HCT116 (cell line): ENCODE data around the gene ABHD11. TPM values are rescaled to one million over a fixed set of nuclear protein-coding genes. Genes with fewer than 3 reads are reported as not detected.

Source experiments
- ATAC-seq: fragments of 200-7000 bp; cut with Tn5 transposase; 2 replicates; pipeline ENCODE4 v1.9.1; 2020; ENCODE audit warnings: mild to moderate bottlenecking, moderate library complexity
- BruUV-seq: library from RNA; stranded (reverse); fragments of 400-500 nt; replicated peaks from 2 replicates; lab custom pipeline; 2021; lab: Mats Ljungman, UMichigan
- CTCF ChIA-PET: fragments of 300-600 bp; sonication (Branson Sonifier 250); formaldehyde crosslinking; loops from one replicate; lab custom pipeline; 2021; ENCODE audit warnings: antibody characterized with exemption; lab: Charles Lee
- POLR2A ChIA-PET: fragments of 300-600, 350-600 bp; sonication (Branson Sonifier 250); formaldehyde crosslinking; loops from one replicate; lab custom pipeline; 2021; ENCODE audit warnings: antibody characterized with exemption; lab: Charles Lee
- RAD21 ChIA-PET, 2 experiments: fragments of 300-600 bp; sonication (Branson Sonifier 250); formaldehyde crosslinking; loops; one replicate each; lab custom pipeline; 2023; ENCODE audit warnings: low total read pairs in 2 of 2; ENCODE audit not compliant: uncharacterized antibody in 2 of 2, unreplicated experiment in 2 of 2, low non-redundant PET in 1 of 2; lab: Charles Lee
- DNase-seq: peaks from one replicate; pipeline ENCODE4 v3.0.0-alpha.2; 2010; ENCODE audit warnings: low read depth, low spot score
- H2AFZ ChIP-seq: fragments of 200-600 bp; shearing (Covaris generic), sonication (generic); 2 replicates; pipeline ENCODE4 v1.6.1; 2017; ENCODE audit warnings: low read depth, mixed run types, mixed read lengths, antibody characterized with exemption, low read length; ENCODE audit not compliant: poor library complexity, severe bottlenecking
- H3K27ac ChIP-seq: 2 replicates; pipeline ENCODE4 v1.5.1; 2012; ENCODE audit warnings: low read depth, low read length
- H3K27me3 ChIP-seq: fragments of 200-600 bp; sonication (generic); 2 replicates; pipeline ENCODE4 v1.6.1; 2016; ENCODE audit warnings: mixed run types, low read length, mixed read lengths; ENCODE audit not compliant: insufficient read depth
- H3K36me3 ChIP-seq, 2 experiments: fragments of 200-500 bp in 1 of 2; fragments of 200-600 bp in 1 of 2; sonication (Bioruptor generic) in 1 of 2; sonication (generic) in 1 of 2; 2 replicates each; pipeline versions ENCODE4 v1.5.1 to v1.6.1; 2014 to 2016; ENCODE audit warnings: low read length in 2 of 2, inconsistent platforms in 1 of 2, mixed read lengths in 1 of 2, mixed run types in 1 of 2; ENCODE audit not compliant: insufficient read depth in 2 of 2, control insufficient read depth in 1 of 2
- H3K4me1 ChIP-seq, 2 experiments: fragments of 200-600 bp in 1 of 2; sonication (generic) in 1 of 2; 2 replicates each; pipeline versions ENCODE4 v1.5.1 to v1.6.1; 2012 to 2017; ENCODE audit warnings: low read length in 2 of 2, inconsistent platforms in 1 of 2, mild to moderate bottlenecking in 1 of 2, mixed read lengths in 1 of 2, mixed run types in 1 of 2, moderate library complexity in 1 of 2; ENCODE audit not compliant: insufficient read depth in 2 of 2, control insufficient read depth in 1 of 2
- H3K4me2 ChIP-seq: fragments of 200-600 bp; sonication (generic); 2 replicates; pipeline ENCODE4 v1.6.1; 2017; ENCODE audit warnings: mixed run types, low read length, mixed read lengths
- H3K4me3 ChIP-seq, 2 experiments: fragments of 200-600 bp in 1 of 2; sonication (generic) in 1 of 2; replicated peaks in 1 of 2; 2 replicates each; pipeline ENCODE4 v1.5.1; 2011 to 2016; ENCODE audit warnings: low read length in 2 of 2, control low read depth in 1 of 2, low read depth in 1 of 2, mild to moderate bottlenecking in 1 of 2, mixed read lengths in 1 of 2, mixed run types in 1 of 2
- H3K79me2 ChIP-seq: fragments of 200-600 bp; sonication (generic); 2 replicates; pipeline ENCODE4 v1.6.1; 2017; ENCODE audit warnings: mild to moderate bottlenecking, mixed run types, low read length, moderate library complexity, mixed read lengths; ENCODE audit not compliant: insufficient read depth
- H3K9ac ChIP-seq: fragments of 200-600 bp; sonication (generic); 2 replicates; pipeline ENCODE4 v1.6.1; 2016; ENCODE audit warnings: low read length, mixed read lengths
- H3K9me2 ChIP-seq: fragments of 200-600 bp; sonication (generic), shearing (Covaris generic); 2 replicates; pipeline ENCODE4 v1.6.1; 2017; ENCODE audit warnings: mixed run types, mild to moderate bottlenecking, moderate library complexity; ENCODE audit not compliant: insufficient read depth
- H3K9me3 ChIP-seq, 2 experiments: fragments of 200-500 bp in 1 of 2; fragments of 200-600 bp in 1 of 2; sonication (Bioruptor generic) in 1 of 2; sonication (generic) in 1 of 2; 2 replicates each; pipeline ENCODE4 v1.6.1; 2014 to 2017; ENCODE audit warnings: low read length in 2 of 2, mixed read lengths in 2 of 2, inconsistent platforms in 1 of 2, low read depth in 1 of 2, mild to moderate bottlenecking in 1 of 2, mixed run types in 1 of 2, moderate library complexity in 1 of 2; ENCODE audit not compliant: control insufficient read depth in 1 of 2, insufficient read depth in 1 of 2
- H4K20me1 ChIP-seq: fragments of 200-600 bp; sonication (generic), shearing (Covaris generic); 2 replicates; pipeline ENCODE4 v1.6.1; 2017; ENCODE audit warnings: mixed run types, mild to moderate bottlenecking, moderate library complexity; ENCODE audit not compliant: insufficient read depth
- EZH2phosphoT487 ChIP-seq: fragments of 200-600 bp; IDR thresholded peaks from 2 replicates; pipeline ENCODE4 v1.6.1; 2018; ENCODE audit warnings: antibody characterized with exemption, borderline replicate concordance
- POLR2AphosphoS5 ChIP-seq: IDR thresholded peaks from 2 replicates; pipeline ENCODE4 v1.6.1; 2011; ENCODE audit warnings: mild to moderate bottlenecking, low read depth, low read length, moderate library complexity
- TCF7L2 ChIP-seq: IDR thresholded peaks from 2 replicates; pipeline ENCODE4 v1.7.0; 2011; ENCODE audit warnings: borderline replicate concordance, inconsistent platforms; ENCODE audit not compliant: insufficient read depth, insufficient read length; ENCODE audit errors: extremely low read depth
- YY1 ChIP-seq: IDR thresholded peaks from 2 replicates; pipeline ENCODE4 v1.6.1; 2011; ENCODE audit warnings: low read length, low read depth, moderate library complexity, mild to moderate bottlenecking; ENCODE audit not compliant: insufficient replicate concordance; ENCODE audit errors: extremely low read depth
- ZFX ChIP-seq: fragments of 450-650 bp; IDR thresholded peaks from 2 replicates; pipeline ENCODE4 v1.6.1; 2017
- intact Hi-C: fragments of 100-400 bp; cut with micrococcal nuclease; formaldehyde crosslinking; loops from 2 replicates; pipeline ENCODE4 v1.10.0; 2022
- total RNA-seq: library from RNA; stranded (reverse); gene quantifications from one replicate; pipeline ENCODE4 v1.2.1, GENCODE V29; 2021; ENCODE audit not compliant: unreplicated experiment
- TF ChIP-seq, protein P1 (sequence below), 3 experiments: fragments of 200-600 bp in 1 of 3; sonication (generic) in 1 of 3; IDR thresholded peaks in 2 of 3; conservative IDR thresholded peaks in 1 of 3; 2 replicates each; pipeline ENCODE4 v1.5.1; 2012 to 2017; ENCODE audit warnings: low read depth in 2 of 3, low read length in 2 of 3, antibody characterized with exemption in 1 of 3, borderline replicate concordance in 1 of 3, control low read depth in 1 of 3, mild to moderate bottlenecking in 1 of 3, mixed read lengths in 1 of 3, mixed run types in 1 of 3, moderate library complexity in 1 of 3; ENCODE audit not compliant: insufficient read depth in 1 of 3

ABHD11 gene
- total RNA-seq, 1 experiment from 2014 or later, result 69.8 TPM

GRCh38 chr7:73742753-73743641 lies 4.4 kb upstream of the ABHD11 start:
- H3K4me3 ChIP-seq, result peak overlapping the region; percentile 31 to 51

More at GRCh38 chr7:73742753-73743641, 4.4 kb upstream of the ABHD11 start:
- H3K9ac ChIP-seq, result peak overlapping the region; percentile 79
- H3K9me3 ChIP-seq, result no peaks in the 10 kb centered on the region
- H3K27ac ChIP-seq, result peak overlapping the region; percentile 94
- POLR2A ChIA-PET, result interaction anchor here (0.6 to 5.8 kb wide), 4 partner anchors 27 to 111 kb away, joined by 3 to 43 read pairs (median 3); partner anchors contain the start of genes CLDN3 and CLDN4
- ATAC-seq (peak; percentile 53), DNase-seq (peak; percentile 96)
- TF ChIP-seq TCF7L2 (peak; percentile 33), EZH2phosphoT487 (no peak), POLR2AphosphoS5 (peak; percentile 77), ZFX (peak; percentile 48; the same call in 1 of the 2 replicates), YY1 (peak; percentile 71)
- TF ChIP-seq, protein P1, sequence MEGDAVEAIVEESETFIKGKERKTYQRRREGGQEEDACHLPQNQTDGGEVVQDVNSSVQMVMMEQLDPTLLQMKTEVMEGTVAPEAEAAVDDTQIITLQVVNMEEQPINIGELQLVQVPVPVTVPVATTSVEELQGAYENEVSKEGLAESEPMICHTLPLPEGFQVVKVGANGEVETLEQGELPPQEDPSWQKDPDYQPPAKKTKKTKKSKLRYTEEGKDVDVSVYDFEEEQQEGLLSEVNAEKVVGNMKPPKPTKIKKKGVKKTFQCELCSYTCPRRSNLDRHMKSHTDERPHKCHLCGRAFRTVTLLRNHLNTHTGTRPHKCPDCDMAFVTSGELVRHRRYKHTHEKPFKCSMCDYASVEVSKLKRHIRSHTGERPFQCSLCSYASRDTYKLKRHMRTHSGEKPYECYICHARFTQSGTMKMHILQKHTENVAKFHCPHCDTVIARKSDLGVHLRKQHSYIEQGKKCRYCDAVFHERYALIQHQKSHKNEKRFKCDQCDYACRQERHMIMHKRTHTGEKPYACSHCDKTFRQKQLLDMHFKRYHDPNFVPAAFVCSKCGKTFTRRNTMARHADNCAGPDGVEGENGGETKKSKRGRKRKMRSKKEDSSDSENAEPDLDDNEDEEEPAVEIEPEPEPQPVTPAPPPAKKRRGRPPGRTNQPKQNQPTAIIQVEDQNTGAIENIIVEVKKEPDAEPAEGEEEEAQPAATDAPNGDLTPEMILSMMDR (IDR thresholded peaks at IDR 0.05 in 2 of 3, conservative IDR thresholded peaks at IDR 0.05 in 1 of 3; ENCODE audit: borderline replicate concordance in 1 of 3, insufficient read depth in 1 of 3, low read depth in 2 of 3, low read length in 2 of 3), result peak in 2 of 3 experiments; percentile 7 to 13; a peak in 1 of 6 replicates
- H3K36me3 ChIP-seq, result no peaks in the 10 kb centered on the region
- RAD21 ChIA-PET, result no interaction called here
- intact Hi-C loops, result loop anchor here (2.0 to 5.0 kb wide), 2 partner anchors 64 to 112 kb away; no protein-coding TSS in a partner anchor
- CTCF ChIA-PET, result interaction anchor here (1.1 kb wide), 1 partner anchor 108 kb away, joined by 3 read pairs; no protein-coding TSS in a partner anchor
- no peak overlapping the region for H2AFZ ChIP-seq
- H3K4me1 ChIP-seq, result peaks cover 46 to 60% of the 10 kb centered on the region in 2 experiments
- H4K20me1 ChIP-seq, result no peaks in the 10 kb centered on the region
- no TSS peak for BruUV-seq
- no peaks in the 10 kb centered on the region for H3K27me3 ChIP-seq
- peak overlapping the region; percentile 95 for H3K4me2 ChIP-seq
- peaks cover 15% of the 10 kb centered on the region for H3K79me2 ChIP-seq
- H3K9me2 ChIP-seq, result no peaks in the 10 kb centered on the region
